ENCODE data around the gene IMMP1L.
"Not testable (repeated sequence)": the region's sequence is repeated elsewhere in the genome, so short reads cannot be mapped to it uniquely, and the experiment has no call there.

The IMMP1L gene

GRCh38 chr11:31509051-31509428 is 382 bp downstream of the IMMP1L start:
- Histone ChIP-seq H3K4me3 (ENCODE audit: low read depth in 1 of 2, low read length in 1 of 2) (peak overlapping the region; percentile 89 to 94), H3K4me1 (ENCODE audit: control insufficient read depth in 1 of 2, insufficient read depth in 1 of 2, low read depth in 1 of 2, low read length in 1 of 2) (peaks cover 18% of the 10 kb centered on the region in 2 experiments), H3K36me3 (no peaks in the 10 kb centered on the region), H3K27me3 (no peaks in the 10 kb centered on the region), H3K27ac (peak overlapping the region; percentile 70), H3K9me3 (no peaks in the 10 kb centered on the region)
- TF ChIP-seq, protein P1, sequence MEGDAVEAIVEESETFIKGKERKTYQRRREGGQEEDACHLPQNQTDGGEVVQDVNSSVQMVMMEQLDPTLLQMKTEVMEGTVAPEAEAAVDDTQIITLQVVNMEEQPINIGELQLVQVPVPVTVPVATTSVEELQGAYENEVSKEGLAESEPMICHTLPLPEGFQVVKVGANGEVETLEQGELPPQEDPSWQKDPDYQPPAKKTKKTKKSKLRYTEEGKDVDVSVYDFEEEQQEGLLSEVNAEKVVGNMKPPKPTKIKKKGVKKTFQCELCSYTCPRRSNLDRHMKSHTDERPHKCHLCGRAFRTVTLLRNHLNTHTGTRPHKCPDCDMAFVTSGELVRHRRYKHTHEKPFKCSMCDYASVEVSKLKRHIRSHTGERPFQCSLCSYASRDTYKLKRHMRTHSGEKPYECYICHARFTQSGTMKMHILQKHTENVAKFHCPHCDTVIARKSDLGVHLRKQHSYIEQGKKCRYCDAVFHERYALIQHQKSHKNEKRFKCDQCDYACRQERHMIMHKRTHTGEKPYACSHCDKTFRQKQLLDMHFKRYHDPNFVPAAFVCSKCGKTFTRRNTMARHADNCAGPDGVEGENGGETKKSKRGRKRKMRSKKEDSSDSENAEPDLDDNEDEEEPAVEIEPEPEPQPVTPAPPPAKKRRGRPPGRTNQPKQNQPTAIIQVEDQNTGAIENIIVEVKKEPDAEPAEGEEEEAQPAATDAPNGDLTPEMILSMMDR (IDR thresholded peaks at IDR 0.05): no peak

DNA sequence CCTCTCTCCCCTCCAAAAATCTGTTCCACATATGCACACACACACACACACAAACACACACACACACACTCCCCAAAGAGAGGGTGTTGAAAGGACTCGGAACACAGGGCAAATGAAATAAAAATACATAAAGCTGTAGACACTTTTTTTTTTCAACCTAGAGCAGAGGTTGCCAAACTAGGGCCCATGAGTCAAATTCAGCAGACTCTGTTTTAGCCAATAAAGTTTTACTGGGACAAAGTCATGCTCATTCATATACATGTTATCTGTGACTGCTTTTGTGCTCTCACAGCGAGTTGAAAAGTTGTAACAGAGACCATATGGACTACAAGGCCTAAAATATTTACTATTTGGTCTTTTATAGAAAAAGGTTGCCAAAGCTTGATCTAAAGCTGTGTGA is 8.9 kb downstream of the IMMP1L start:
- H3K27ac ChIP-seq: no peak overlapping the region
- no peaks in the 10 kb centered on the region for H3K9me3 ChIP-seq
- H3K36me3 ChIP-seq: no peaks in the 10 kb centered on the region
- TF ChIP-seq, protein P1 (IDR thresholded peaks at IDR 0.05): no peak
- no peaks in the 10 kb centered on the region for H3K4me1 ChIP-seq (ENCODE audit: control insufficient read depth in 1 of 2, insufficient read depth in 1 of 2, low read depth in 1 of 2, low read length in 1 of 2)
- H3K27me3 ChIP-seq: no peaks in the 10 kb centered on the region
- no peak overlapping the region for H3K4me3 ChIP-seq (ENCODE audit: low read depth in 1 of 2, low read length in 1 of 2)

GRCh38 chr11:31499576-31500178 is 9.7 kb downstream of the IMMP1L start:
- no peaks in the 10 kb centered on the region for H3K27me3 ChIP-seq
- no peaks in the 10 kb centered on the region for H3K36me3 ChIP-seq
- no peak overlapping the region for H3K4me3 ChIP-seq (ENCODE audit: low read depth in 1 of 2, low read length in 1 of 2)
- no peaks in the 10 kb centered on the region for H3K4me1 ChIP-seq (ENCODE audit: control insufficient read depth in 1 of 2, insufficient read depth in 1 of 2, low read depth in 1 of 2, low read length in 1 of 2)
- TF ChIP-seq, protein P1 (IDR thresholded peaks at IDR 0.05): no peak
- H3K9me3 ChIP-seq: no peaks in the 10 kb centered on the region
- H3K27ac ChIP-seq: no peak overlapping the region

DNA sequence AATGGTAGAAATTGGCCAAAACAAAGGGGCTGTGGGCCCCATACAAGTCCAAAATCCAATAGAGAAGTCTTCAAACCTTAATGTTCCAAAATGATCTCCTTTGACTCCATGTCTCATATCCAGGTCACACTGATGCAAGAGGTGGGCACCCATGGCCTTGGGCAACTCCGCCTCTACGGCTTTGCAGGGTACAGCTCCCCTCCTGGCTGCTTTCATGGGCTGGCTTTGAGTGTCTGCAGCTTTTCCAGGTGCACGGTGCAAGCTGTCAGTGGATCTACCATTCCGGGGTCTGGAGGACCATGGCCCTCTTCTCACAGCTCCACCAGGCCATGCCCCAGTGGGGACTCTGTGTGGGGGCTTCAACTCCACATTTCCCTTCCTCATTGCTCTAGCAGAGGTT is 15.7 kb downstream of the IMMP1L start:
- H3K4me3 ChIP-seq (ENCODE audit: low read depth in 1 of 2, low read length in 1 of 2); H3K27ac ChIP-seq; H3K9me3 ChIP-seq; H3K36me3 ChIP-seq; H3K4me1 ChIP-seq (ENCODE audit: control insufficient read depth in 1 of 2, insufficient read depth in 1 of 2, low read depth in 1 of 2, low read length in 1 of 2); H3K27me3 ChIP-seq: not testable (repeated sequence)

- TF ChIP-seq, protein P1 (IDR thresholded peaks at IDR 0.05): no peak
- Histone ChIP-seq H3K27me3 (no peaks in the 10 kb centered on the region), H3K27ac (no peak overlapping the region), H3K36me3 (peaks cover 6% of the 10 kb centered on the region), H3K9me3 (no peaks in the 10 kb centered on the region), H3K4me1 (ENCODE audit: control insufficient read depth in 1 of 2, insufficient read depth in 1 of 2, low read depth in 1 of 2, low read length in 1 of 2) (no peaks in the 10 kb centered on the region), H3K4me3 (ENCODE audit: low read depth in 1 of 2, low read length in 1 of 2) (no peak overlapping the region)
Measured at GRCh38 chr11:31493235-31493634, 16.2 kb downstream of the IMMP1L start.

GRCh38 chr11:31492320-31492913 is 17.0 kb downstream of the IMMP1L start:
- H3K4me3 ChIP-seq (ENCODE audit: low read depth in 1 of 2, low read length in 1 of 2): no peak overlapping the region
- no peaks in the 10 kb centered on the region for H3K9me3 ChIP-seq
- H3K4me1 ChIP-seq (ENCODE audit: control insufficient read depth in 1 of 2, insufficient read depth in 1 of 2, low read depth in 1 of 2, low read length in 1 of 2): no peaks in the 10 kb centered on the region
- no peak overlapping the region for H3K27ac ChIP-seq
- TF ChIP-seq, protein P1 (IDR thresholded peaks at IDR 0.05): no peak
- no peaks in the 10 kb centered on the region for H3K27me3 ChIP-seq
- peaks cover 6% of the 10 kb centered on the region for H3K36me3 ChIP-seq
